Adrenal gland (tissue), 5 donors: Measurements from ENCODE around the gene CECR2.

Source experiments
- POLR2A ChIP-seq, 2 donors: fragments of 450-650 bp; IDR thresholded peaks; one replicate each; pipeline ENCODE4 v1.6.1; 2017; ENCODE audit warnings: antibody characterized with exemption in 2 of 2, mild to moderate bottlenecking in 2 of 2, moderate library complexity in 1 of 2
- TF ChIP-seq, protein P1 (sequence below), 6 experiments: fragments of 450-650 bp in 4 of 6; fragments of 200-600 bp in 2 of 6; sonication (generic) in 1 of 6; IDR thresholded peaks; 1 replicate in 5 of 6; 2 replicates in 1 of 6; pipeline versions ENCODE4 v1.5.1 to v1.8.0; 2016 to 2021; ENCODE audit warnings: antibody characterized with exemption in 6 of 6, mild to moderate bottlenecking in 2 of 6, moderate library complexity in 1 of 6
- donor health status: DM: no; HTN: no; CAD: no.

DNA sequence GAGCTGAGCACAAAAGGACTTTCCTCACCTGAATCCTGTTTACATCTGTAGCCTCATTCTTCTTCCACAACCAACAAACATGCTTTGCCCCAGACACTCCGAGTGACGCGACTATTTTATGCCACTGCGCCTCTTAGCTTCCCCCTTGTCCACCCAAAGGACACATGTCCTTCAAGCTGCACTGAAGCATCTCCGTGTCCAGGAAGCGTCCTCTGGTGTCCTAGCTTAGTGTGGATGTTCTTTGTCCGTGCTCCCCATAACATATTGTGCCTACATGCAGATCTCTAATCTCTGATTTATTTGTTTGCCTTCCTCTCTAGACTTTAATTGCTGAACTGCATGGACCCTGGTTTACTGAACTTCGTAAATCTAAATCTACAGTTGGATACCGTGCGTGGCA lies 20.1 kb upstream of the CECR2 start:
- TF ChIP-seq, protein P1, sequence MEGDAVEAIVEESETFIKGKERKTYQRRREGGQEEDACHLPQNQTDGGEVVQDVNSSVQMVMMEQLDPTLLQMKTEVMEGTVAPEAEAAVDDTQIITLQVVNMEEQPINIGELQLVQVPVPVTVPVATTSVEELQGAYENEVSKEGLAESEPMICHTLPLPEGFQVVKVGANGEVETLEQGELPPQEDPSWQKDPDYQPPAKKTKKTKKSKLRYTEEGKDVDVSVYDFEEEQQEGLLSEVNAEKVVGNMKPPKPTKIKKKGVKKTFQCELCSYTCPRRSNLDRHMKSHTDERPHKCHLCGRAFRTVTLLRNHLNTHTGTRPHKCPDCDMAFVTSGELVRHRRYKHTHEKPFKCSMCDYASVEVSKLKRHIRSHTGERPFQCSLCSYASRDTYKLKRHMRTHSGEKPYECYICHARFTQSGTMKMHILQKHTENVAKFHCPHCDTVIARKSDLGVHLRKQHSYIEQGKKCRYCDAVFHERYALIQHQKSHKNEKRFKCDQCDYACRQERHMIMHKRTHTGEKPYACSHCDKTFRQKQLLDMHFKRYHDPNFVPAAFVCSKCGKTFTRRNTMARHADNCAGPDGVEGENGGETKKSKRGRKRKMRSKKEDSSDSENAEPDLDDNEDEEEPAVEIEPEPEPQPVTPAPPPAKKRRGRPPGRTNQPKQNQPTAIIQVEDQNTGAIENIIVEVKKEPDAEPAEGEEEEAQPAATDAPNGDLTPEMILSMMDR (IDR thresholded peaks at IDR 0.05) = no peak
- no peak for TF ChIP-seq POLR2A (IDR thresholded peaks at IDR 0.05)
